ENCODE data around the gene PIM1. TPM values are rescaled to one million over a fixed set of nuclear protein-coding genes. Genes with fewer than 3 reads are reported as not detected.

PIM1 gene
- polyA plus RNA-seq, 1 donor from 2014 or later = 4.1 TPM

- Histone ChIP-seq H3K9ac (ENCODE audit: low read length) (no peak overlapping the region), H4K20me1 (ENCODE audit: insufficient read depth) (no peaks in the 10 kb centered on the region), H3K79me2 (replicated peaks; ENCODE audit: insufficient read depth, low read length) (no peaks in the 10 kb centered on the region), H3F3A (ENCODE audit: insufficient read depth, low read length, poor library complexity, severe bottlenecking) (no peaks in the 10 kb centered on the region), H3K27ac (ENCODE audit: low read length) (no peak overlapping the region), H3K36me3 (ENCODE audit: insufficient read depth, low read length) (no peaks in the 10 kb centered on the region), H2AFZ (ENCODE audit: low read depth, low read length) (no peak overlapping the region), H3K4me3 (ENCODE audit: low read length) (no peak overlapping the region), H3K9me2 (ENCODE audit: insufficient read depth, low read length) (no peaks in the 10 kb centered on the region), H3K9me3 (ENCODE audit: low read length) (no peaks in the 10 kb centered on the region), H3K27me3 (ENCODE audit: insufficient read depth, low read depth, low read length) (peaks cover 4% of the 10 kb centered on the region), H3K4me2 (ENCODE audit: low read length) (no peak overlapping the region)
- TF ChIP-seq TAF1 (IDR thresholded peaks at IDR 0.05; ENCODE audit: low read depth) (no peak), RAD21 (conservative IDR thresholded peaks at IDR 0.05) (no peak), CTCF (IDR thresholded peaks at IDR 0.05; ENCODE audit: poor library complexity, severe bottlenecking) (no peak), MXI1 (conservative IDR thresholded peaks at IDR 0.05; ENCODE audit: poor library complexity, severe bottlenecking) (no peak), SMC3 (conservative IDR thresholded peaks at IDR 0.05; ENCODE audit: poor library complexity) (no peak), EZH2 (IDR thresholded peaks at IDR 0.05; ENCODE audit: borderline replicate concordance, insufficient read depth, low read length, poor library complexity, severe bottlenecking) (no peak), POLR2AphosphoS5 (IDR thresholded peaks at IDR 0.05) (no peak), REST (IDR thresholded peaks at IDR 0.05; ENCODE audit: borderline replicate concordance) (no peak), EP300 (conservative IDR thresholded peaks at IDR 0.05; ENCODE audit: poor library complexity, severe bottlenecking) (no peak)
Measured at GRCh38 chr6:37135835-37136694, 33.9 kb upstream of the PIM1 start.

GRCh38 chr6:37136821-37137200, 33.1 kb upstream of the PIM1 start:
- no peak overlapping the region for H3K4me3 ChIP-seq (ENCODE audit: low read length)
- H2AFZ ChIP-seq (ENCODE audit: low read depth, low read length) = no peak overlapping the region
- H3F3A ChIP-seq (ENCODE audit: insufficient read depth, low read length, poor library complexity, severe bottlenecking) = no peaks in the 10 kb centered on the region
- H3K4me2 ChIP-seq (ENCODE audit: low read length) = no peak overlapping the region
- H3K9me2 ChIP-seq (ENCODE audit: insufficient read depth, low read length) = no peaks in the 10 kb centered on the region
- H3K9me3 ChIP-seq (ENCODE audit: low read length) = no peaks in the 10 kb centered on the region
- H4K20me1 ChIP-seq (ENCODE audit: insufficient read depth) = no peaks in the 10 kb centered on the region
- peaks cover 4% of the 10 kb centered on the region for H3K27me3 ChIP-seq (ENCODE audit: insufficient read depth, low read depth, low read length)
- no peak overlapping the region for H3K27ac ChIP-seq (ENCODE audit: low read length)
- H3K36me3 ChIP-seq (ENCODE audit: insufficient read depth, low read length) = no peaks in the 10 kb centered on the region
- TF ChIP-seq SMC3 (conservative IDR thresholded peaks at IDR 0.05; ENCODE audit: poor library complexity) (no peak), EP300 (conservative IDR thresholded peaks at IDR 0.05; ENCODE audit: poor library complexity, severe bottlenecking) (no peak), TAF1 (IDR thresholded peaks at IDR 0.05; ENCODE audit: low read depth) (no peak), MXI1 (conservative IDR thresholded peaks at IDR 0.05; ENCODE audit: poor library complexity, severe bottlenecking) (no peak), POLR2AphosphoS5 (IDR thresholded peaks at IDR 0.05) (no peak), REST (IDR thresholded peaks at IDR 0.05; ENCODE audit: borderline replicate concordance) (no peak), EZH2 (IDR thresholded peaks at IDR 0.05; ENCODE audit: borderline replicate concordance, insufficient read depth, low read length, poor library complexity, severe bottlenecking) (no peak), CTCF (IDR thresholded peaks at IDR 0.05; ENCODE audit: poor library complexity, severe bottlenecking) (no peak), RAD21 (conservative IDR thresholded peaks at IDR 0.05) (no peak)
- no peaks in the 10 kb centered on the region for H3K79me2 ChIP-seq (replicated peaks; ENCODE audit: insufficient read depth, low read length)
- H3K9ac ChIP-seq (ENCODE audit: low read length) = no peak overlapping the region
